Measurements from ENCODE around the gene FOXG1.

- TF ChIP-seq, protein P1, sequence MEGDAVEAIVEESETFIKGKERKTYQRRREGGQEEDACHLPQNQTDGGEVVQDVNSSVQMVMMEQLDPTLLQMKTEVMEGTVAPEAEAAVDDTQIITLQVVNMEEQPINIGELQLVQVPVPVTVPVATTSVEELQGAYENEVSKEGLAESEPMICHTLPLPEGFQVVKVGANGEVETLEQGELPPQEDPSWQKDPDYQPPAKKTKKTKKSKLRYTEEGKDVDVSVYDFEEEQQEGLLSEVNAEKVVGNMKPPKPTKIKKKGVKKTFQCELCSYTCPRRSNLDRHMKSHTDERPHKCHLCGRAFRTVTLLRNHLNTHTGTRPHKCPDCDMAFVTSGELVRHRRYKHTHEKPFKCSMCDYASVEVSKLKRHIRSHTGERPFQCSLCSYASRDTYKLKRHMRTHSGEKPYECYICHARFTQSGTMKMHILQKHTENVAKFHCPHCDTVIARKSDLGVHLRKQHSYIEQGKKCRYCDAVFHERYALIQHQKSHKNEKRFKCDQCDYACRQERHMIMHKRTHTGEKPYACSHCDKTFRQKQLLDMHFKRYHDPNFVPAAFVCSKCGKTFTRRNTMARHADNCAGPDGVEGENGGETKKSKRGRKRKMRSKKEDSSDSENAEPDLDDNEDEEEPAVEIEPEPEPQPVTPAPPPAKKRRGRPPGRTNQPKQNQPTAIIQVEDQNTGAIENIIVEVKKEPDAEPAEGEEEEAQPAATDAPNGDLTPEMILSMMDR (conservative IDR thresholded peaks at IDR 0.05 in 1 of 2, IDR thresholded peaks at IDR 0.05 in 1 of 2; ENCODE audit: extremely low read depth in 1 of 2, insufficient read depth in 1 of 2, low read depth in 1 of 2, low read length in 2 of 2), result no peak
- no peak for TF ChIP-seq EZH2 (IDR thresholded peaks at IDR 0.05; ENCODE audit: borderline replicate concordance, low read length)
Observed at GRCh38 chr14:28762955-28763326, 3.6 kb upstream of the FOXG1 start.

Measured in mammary epithelial cell (primary cell).